ENCODE data around the gene LRRC74B.
A peak's percentile ranks its signal among the peaks of the same experiment; 100 is the strongest.
"Not testable (repeated sequence)": the region's sequence is repeated elsewhere in the genome, so short reads cannot be mapped to it uniquely, and the experiment has no call there.

Gene LRRC74B, protein sequence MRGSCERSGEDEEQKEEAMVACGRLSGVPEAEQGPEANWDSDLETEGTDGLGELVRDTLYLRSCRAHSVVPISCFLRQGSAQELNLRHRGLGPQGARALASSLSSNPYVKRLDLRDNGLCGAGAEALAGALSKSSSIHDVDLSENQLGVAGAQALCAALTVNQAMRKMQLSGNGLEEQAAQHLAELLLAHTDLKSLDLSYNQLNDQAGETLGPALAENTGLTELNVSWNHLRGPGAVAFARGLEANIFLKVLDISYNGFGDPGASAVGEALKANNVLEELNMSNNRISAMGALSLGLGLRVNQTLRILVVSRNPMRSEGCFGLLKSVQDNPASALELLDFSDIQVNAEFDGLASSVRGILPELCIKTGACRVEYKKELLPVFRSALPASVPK

DNA sequence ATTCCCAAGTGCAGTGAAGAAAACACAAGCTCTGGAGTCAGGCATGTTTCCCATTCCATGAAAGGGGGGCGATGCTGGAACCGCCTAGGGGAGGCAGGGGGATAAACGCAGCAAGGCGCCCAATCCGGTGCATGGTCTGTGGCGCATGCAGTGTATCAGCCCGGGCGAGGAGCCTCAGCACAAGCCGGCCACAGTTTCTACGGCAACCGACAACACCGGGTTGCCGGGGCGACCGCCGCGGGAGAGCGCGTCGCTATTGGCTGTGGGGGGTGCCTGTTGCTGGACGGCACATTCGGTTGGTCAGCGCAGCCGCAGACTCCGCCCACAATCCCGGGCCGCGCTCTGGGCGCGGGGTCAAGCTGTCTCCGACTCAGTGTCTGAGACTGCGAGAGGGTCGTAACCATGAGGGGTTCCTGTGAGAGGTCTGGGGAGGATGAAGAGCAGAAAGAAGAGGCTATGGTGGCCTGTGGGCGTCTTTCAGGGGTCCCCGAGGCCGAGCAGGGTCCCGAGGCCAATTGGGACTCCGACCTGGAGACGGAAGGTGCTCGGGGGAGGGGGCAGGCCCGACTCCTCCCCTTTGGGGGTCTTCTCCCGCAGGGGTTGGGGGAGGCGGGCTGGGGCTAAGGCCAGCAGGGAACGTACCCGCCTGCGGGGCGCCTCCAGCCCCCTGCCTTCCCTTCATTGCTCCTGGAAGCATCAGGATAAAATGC, at the start of gene LRRC74B:
Gene LRRC74B (plus strand): TSS at position 362 of the 710 bp plus-strand sequence. CDS start 41 bp downstream, at position 403.
- peak; percentile 24 to 72 for DNase-seq

DNA sequence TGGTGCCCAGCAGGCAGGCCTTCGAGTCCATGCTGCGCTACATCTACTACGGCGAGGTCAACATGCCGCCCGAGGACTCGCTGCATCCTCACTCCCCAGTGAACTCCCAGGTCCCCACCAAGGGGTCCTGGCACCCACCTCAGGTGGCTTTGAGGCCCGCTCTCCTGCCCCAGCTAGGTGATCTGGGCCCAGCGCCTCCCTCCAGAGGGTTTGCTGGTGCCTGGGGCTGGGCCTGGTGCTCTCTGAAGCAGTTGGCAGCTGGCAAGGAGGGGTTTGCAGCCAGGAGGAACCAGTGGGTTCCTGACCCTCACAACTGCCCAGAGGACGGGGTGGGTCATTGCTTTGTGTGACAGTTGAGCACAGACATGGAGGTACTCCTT, 49.7 kb upstream of the LRRC74B start:
- no peak for DNase-seq

DNA sequence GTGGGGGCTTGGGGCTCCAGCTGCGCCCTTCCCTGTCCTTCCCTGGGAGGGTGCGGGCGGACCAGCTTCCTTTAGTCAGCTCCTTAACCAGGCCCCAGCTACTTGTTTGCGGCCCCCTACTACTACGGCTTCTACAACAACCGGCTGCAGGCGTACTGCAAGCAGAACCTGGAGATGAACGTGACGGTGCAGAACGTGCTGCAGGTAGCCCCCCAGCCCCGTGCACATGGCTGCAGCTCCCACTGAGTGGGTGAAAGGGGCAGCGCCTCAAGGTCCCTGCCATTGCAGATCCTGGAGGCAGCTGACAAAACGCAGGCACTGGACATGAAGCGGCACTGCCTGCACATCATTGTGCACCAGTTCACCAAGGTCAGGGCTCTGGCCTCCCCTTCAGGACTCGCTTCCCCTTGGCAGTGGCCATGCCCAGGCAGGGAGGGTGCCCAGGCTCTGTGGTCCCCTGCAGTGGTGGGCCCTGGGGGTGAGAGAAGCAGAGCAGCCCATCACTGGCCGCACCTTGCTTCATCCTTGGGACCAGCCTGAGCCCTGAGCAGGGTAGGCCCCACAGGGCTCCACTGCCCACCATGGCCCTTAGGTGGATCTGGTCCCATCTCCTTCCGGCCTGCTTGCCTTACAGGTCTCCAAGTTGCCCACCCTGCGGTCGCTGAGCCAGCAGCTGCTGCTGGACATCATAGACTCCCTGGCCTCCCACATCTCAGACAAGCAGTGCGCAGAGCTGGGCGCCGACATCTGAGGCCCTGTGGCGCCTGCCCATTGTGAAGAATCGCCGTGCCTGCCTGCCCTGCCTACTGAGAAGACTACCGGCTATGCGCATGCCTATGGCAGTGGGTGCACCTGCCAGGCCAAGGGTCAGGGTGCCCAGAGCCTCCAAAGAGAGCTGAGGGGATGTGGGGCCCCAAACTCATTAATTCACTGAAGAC, 48.9 kb upstream of the LRRC74B start:
- DNase-seq, result no peak

DNA sequence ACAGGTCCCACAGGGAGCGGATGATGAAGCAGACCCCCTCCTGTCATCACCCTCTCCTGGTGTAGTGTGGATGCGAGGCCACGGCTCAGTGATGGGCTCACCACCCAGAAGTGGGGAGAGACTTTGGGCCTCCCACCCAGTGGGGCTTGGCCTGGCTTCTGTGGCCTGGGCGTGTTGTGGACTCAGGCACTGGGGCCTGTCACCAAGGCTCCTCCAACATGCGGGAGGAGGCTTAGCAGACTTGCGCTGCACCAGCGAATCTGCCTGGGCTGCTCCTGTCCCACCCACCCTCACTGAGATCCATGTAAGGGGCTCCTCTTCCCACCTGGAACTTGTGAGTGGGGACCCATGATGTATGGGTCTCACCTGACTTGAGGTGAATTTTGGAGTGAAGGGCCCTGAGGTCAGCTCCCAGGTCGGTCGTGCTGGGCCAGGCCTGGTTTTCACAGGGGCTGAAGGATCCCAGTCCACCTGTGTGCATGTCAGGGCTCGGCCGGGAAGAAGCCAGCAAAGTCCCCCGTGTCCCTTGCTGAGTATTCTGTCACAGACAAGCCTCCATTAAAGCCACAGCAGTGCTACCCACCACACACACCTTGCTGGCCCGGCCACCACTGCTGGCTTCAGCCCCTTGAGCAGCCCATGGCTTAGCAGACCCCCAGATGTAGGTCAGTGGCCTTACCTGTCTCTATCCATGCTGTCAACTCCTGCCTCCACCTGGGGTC, 48.0 kb upstream of the LRRC74B start:
- DNase-seq, result no peak

DNA sequence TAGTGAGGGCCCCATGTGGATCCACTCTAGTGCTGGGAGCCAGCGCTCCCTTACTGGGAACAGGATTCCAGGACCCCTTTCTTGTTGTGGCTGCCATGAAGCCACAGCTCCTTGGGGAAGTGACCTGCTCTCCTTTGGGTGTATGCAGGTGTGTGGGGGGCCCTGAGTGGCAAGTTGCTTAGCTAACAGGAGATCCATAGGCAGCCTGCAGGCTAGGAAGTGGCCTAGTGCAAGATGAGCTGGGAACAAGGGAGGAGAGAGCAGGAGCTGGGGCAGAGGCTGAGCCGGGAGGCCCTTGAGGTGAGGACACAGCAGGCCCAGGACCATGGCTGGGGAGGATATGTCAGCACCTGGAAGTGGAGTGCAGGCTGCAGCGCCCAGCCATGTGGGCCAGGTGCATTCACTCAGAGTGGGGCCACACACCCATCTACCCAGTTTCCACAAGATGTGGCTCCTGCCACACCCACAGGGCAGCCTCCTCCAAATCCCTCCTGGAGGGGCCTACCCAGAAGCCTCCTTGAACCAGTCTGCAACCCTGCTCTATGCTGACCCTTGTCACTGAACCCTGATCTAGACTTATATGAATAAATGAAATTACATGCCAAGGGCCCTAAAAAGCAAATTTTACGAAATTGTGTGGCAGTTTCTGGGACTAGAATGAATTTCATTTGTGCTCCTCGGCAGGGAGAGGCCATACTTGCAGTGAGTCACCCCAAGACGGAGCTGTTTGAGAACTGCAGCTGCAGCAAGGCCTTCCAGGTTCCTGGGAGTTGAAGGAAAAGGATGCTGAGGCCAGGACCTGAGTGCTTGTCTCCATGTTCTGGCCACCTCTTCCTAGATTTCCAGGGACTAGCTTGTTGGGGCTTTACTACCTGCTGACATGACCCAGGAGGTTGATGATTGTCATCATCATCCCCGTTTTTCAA, 47.1 kb upstream of the LRRC74B start:
- DNase-seq, result no peak

DNA sequence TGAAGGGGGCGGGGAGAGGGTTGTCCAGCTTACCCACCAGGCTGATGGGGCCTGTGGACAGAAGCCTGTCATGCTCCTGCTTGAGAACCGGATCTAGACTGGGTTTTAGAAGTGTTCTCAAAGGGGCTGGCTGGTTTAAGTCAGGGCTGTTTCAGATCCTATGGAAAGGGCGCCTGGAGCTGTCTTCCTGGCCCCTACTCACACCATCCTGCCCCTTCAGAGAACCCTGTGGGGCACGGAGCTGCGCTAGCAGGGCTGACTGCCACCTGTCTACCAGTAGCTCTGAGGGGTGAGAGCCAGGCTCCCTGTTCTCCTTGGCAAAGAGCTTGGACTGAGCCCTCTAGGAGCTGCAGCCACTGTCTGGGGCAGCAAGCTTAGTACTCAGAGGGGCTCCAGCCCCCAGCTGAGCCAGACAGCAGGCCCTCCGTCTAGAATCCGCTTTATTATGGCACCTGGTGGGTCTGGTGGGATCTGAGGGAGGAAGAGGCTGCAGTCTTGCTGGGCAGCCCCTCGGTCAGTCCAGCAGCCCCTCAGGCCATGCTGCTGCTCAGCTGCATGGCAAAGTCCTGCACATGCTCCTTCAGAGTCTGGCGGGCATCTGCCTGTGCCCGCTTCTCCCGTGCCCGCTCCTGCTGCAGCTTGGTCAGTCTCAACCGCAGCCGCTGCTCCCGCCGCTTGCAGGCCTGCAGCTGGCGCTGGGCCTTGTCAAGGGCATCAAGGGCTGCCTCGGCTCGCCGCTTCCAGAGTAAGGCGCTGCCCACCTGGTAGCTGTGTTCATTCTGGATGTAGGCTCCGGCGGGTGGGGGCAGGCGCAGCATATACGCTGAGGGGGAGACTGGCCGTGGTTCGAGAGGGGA, 46.2 kb upstream of the LRRC74B start:
- DNase-seq, result no peak

DNA sequence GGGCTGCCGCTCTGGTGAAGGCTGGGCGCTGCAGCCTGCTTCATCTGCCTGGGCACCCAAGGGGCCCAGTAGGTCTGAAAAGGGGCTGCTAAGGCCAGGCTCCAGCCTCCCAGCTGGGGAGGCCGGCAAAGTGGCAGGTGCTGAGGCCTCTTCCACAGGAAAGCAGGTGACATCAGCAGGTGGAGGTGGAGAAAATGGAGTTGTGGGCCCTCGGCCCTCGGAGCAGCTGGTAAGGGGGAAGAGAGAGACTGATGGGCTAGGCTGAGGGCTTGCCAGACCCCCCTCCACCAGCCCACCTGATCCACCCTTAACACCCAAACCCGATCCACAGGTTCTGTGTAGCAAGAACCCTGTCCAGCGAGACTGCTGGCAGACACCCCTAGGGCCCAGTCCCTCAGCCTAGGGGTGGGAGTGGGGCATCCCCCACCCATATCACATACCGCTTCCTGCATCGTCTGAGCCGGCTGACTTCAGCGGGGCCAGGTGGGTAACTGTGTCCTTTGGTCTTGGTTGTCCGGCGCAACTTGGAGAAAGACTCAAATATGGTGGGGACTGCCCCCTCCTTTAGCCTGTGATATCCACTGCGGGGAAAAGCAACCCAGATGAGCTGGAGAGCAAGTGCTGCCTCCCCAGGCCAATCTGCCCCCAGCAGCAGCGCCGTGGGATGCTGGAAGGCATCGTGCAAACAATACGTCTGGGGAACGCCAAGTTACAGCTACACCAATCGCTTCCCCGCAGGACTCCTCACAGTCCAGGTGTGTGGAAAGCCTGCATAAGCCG, 45.3 kb upstream of the LRRC74B start:
- no peak for DNase-seq

DNA sequence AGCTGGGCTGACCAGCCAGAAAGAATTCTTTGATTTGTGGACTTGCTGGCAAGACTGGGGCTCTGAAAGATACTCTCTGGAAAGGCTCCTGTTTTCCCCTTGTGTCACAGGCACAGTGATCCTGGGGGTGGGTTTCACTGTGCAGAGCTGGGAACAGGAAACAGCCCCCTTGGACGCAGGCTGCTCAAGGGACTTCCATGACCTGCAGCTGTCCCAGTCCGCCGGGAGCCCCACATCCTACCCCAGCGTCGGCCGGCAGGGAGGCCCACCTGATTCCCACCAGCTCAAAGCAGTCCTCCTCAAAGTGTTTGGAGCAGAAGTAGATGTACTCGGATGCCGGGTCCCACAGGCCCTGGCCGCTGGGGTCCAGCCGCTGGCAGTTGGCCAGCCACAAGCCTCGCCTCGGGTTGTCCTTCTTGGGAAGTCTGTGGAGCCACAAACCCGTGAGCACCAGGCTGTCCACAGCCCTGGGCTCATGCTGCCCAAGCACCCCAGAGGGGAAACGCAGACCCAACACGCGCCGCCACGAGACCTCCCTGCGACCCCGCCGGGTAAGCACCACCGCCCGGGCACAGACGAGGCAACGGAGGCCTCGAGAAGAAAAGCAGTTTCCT, 44.7 kb upstream of the LRRC74B start:
- DNase-seq, result no peak

DNA sequence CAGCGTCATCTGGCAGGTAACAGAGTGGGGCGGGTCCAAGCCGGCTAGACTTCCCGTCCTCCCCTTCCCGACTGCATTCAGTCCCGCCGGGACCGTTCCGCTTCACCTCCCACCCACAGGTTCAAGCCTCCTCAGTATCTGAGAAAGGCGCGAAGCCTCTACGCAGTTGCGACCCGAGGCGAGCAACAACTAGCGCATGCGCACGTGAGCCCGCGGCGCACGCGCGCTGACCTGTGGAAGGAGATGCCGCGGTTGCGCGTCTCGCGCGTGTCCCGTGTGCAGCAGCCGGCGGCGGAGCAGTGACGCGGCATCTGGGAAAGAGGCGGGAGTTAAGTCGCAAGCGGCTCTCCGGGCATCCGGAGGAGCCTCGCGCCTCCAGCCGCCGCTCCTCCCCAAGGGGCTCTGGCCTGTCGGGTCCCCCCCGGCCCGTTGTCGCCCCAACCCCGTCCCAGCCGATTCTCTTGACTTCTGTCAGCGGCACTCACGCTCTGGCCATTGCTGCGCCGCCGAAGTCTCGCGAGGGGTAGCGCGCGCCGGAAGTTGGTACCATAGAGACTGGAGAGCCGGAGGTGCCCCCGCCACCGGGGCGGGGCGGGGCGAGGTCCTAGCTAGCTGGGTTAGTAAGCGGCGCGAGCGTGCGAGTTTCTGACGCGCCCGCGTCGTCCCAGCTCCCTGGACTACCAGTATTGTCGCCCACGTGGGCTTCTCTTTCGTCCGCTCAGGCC, 44.0 kb upstream of the LRRC74B start, which contains the start of gene THAP7:
Gene THAP7 (minus strand): TSS at position 518 of the 725 bp plus-strand sequence. CDS start 207 bp downstream, at position 311.
- DNase-seq, result peak; percentile 82 to 87

DNA sequence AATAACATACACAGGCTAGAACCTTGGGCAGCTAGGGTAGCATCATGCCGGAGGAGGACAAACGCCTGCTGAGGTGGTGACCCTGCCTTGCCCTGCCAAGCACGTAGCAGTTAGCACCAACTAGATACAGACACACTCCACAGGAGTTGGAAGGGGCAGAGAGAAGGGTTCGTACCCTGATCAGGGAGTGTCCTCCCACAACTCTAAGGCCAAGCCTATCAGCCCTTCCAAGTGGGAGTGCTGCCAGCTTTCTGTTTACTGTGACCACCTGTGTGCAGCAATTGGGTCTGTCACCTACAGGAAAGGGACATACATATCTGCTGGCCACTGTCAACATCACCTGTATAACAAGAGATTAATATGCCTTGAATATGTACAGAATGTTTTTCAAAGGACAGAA, 42.0 kb upstream of the LRRC74B start:
- DNase-seq, result no peak

DNA sequence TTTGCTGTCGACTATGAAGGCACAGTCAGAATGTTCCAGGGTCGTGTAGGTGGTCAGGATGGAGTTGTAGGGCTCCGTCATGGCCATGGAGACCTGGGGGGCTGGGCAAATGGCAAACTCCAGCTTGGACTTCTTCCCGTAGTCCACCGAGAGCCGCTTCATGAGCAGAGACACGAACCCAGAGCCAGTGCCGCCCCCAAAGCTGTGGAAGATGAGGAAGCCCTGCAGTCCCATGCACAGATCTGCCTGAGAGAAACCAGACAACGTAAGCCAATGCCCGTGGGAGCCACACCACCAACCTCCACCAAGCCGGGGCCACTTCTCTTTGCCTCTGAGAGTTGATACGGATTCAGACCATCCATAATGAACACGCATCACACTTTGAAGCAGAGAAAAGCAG, 36.5 kb upstream of the LRRC74B start:
- DNase-seq, result not testable (repeated sequence)

DNA sequence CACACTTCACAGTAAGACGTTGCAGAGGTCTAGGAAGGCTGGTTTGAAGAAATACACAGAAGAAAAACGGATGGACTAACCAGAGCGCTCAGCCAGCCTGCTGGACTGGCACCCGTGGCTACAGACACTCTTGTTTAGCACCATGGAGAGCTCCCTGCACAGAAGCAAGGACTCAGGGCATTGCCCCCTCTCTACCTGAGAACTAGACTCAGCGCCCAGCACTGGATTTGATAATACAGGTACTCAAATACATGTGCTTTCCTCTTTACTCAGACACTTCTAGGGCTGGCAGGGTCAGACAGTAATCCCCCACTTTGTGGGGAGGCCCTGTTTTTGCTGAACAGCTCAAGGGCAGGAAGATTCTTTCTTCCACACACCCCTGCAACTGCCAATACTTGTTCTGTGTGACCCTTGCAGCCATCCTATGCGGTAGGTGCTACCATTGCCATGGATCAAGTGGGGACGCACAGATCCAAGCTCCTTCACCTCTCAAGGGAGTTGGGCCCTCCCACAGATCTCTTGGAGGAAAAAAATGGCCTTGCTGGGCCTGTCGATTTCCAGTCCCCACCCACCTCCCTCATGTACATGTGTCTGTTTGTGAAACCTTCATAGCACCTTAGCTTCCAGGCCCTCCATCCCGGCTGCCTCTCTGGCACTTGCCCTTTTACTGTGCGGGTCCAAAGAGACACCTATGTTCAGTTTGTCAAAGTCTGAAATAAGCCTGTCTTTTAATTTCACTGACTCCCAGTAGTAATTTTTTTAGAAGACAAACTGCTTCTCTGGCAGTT, 35.9 kb upstream of the LRRC74B start:
- no peak for DNase-seq

DNA sequence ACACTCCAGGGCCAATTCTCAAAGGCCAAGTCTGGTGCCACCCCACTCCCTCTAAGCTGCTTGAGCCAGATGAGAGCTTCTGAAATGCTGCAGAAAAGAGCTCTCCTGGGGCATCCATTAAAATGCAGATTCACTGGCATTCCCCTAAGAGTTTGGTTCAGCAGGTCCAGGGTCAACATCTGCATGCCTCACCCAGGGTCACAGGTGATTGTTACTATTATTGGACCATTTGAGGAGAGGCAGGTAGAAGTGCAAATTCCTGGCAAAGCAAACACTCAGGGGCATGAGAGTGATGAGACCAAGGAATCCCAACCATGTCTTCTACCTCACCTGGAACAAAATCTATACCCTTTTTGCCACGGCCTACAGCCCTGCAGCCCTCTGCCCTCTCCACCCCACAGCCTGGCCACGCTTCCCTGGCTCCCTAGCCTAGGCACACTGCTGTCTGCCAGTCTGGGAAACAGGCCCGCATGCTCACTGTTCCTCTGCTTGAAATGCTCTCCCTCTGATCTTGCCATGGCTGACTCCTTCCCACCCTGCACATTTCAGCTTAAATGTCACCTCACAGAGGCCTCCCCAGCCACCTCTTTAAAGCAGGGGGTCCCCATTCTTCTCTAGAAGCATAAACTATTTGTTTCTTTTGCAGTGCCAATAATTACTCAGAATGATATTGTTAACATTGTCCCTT, 35.2 kb upstream of the LRRC74B start:
- no peak for DNase-seq

DNA sequence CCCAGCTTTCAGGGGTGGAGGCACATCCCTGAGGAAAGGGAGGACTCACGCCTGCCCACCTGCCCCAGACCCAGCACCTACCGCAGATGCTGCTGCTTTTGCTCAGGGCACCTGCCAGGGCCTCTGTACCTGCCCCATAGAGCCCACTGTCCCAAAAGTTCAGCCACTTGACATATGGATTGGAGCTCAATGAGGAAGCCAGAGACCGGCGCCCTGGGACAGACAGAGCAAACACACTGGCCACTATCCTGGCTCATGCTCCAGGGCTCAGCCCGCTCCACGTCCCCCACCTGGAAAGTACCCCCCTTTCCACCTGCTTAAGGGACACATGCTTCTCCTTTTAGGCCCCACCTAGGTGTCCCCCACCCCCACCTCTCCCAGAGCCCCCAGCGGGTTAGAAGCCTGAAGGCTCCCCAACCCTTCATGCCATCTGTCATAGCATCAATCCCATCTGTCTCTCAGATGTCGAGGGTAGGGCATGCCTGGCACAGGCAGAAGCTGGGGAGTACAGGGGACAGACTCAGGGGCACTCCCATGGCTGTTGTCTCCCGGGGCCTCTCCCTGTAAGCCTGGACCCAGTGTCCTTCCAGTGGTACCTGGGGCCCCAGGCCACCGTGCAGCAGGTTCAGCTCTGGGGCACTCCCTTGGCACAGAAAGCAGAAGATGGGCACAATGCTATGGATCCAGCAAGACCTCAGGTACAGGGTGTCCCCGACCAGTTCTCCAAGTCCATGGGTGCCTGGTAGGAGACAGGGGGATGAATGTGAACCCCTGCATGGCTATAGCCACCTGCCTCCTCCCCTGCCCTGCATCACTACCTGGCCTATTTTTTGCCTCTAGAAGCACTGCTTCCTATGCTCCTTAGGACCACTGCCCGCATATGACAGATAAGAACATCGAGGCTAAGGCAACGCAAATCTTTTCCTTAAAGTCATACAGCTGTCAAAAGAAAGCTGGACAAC, 33.0 kb upstream of the LRRC74B start:
- DNase-seq, result no peak

DNA sequence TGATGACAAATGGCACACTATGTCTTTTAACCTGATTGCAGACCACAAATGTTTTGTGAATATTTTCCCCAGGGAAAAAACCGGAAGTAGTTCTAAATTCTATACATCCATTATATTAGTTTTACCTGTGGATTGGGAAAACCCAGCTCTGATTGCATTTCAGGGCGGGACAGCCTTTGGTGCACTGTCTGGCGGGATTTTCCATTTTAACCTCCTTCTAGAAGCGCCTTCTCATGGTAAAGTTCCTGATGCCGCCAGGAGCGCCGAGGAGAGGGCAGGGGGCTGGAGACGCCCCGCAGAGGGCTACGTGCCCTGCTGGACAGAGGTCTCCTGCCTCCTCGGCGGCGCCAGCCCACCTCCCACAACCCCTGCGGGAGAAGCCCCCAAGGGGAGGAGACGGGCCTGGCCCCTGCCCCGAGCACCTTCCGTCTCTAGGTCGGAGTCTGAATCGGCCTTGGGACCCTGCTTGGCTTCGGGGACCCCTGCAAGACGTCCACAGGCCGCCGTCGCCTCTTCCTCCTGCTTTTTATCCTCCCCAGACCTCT, 32.0 kb upstream of the LRRC74B start:
- no peak for DNase-seq

All from NCI-H187 (cell line).